ENCODE measurements around the gene JAZF1. TPM values are rescaled to one million over a fixed set of nuclear protein-coding genes. Genes with fewer than 3 reads are reported as not detected.
"Not testable (repeated sequence)": the region's sequence is repeated elsewhere in the genome, so short reads cannot be mapped to it uniquely, and the experiment has no call there.

Gene JAZF1
- total and polyA plus RNA-seq, 9 donors, result 10.4 to 36.0 (median 19.9) TPM

DNA sequence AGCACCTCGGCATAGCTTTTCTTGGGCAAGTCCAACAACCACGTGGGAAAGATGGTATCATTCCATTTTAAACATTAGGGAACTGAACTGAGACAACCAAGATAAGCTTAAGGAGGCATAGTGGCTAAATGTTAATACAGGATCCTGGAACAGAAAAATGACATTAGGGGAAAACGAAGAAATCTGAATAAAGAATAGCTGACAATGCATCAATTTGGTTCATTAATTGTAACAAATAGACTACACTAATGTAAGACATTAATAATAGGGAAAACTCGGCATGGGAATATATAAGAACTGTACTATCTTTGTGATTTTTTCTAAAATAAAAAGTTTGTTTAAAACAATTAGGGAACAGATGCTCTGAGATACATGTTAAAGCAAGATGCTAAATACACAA, 165.4 kb downstream of the JAZF1 start:
- Histone ChIP-seq H3K4me1 (ENCODE audit: insufficient read depth) (no peaks in the 10 kb centered on the region), H3K9me3 (no peaks in the 10 kb centered on the region), H3K27ac (no peak overlapping the region), H3K27me3 (no peaks in the 10 kb centered on the region), H3K4me3 (no peak overlapping the region), H3K36me3 (no peaks in the 10 kb centered on the region)
- WGBS, 3 donors, result 90 to 93% (median 92%) methylated on average over 4 of the region's 4 CpGs
- DNase-seq, result no peak
- TF ChIP-seq EP300 (IDR thresholded peaks at IDR 0.05) (no peak), POLR2A (IDR thresholded peaks at IDR 0.05) (no peak)
- TF ChIP-seq, protein P1, sequence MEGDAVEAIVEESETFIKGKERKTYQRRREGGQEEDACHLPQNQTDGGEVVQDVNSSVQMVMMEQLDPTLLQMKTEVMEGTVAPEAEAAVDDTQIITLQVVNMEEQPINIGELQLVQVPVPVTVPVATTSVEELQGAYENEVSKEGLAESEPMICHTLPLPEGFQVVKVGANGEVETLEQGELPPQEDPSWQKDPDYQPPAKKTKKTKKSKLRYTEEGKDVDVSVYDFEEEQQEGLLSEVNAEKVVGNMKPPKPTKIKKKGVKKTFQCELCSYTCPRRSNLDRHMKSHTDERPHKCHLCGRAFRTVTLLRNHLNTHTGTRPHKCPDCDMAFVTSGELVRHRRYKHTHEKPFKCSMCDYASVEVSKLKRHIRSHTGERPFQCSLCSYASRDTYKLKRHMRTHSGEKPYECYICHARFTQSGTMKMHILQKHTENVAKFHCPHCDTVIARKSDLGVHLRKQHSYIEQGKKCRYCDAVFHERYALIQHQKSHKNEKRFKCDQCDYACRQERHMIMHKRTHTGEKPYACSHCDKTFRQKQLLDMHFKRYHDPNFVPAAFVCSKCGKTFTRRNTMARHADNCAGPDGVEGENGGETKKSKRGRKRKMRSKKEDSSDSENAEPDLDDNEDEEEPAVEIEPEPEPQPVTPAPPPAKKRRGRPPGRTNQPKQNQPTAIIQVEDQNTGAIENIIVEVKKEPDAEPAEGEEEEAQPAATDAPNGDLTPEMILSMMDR (IDR thresholded peaks at IDR 0.05), result no peak
- intact Hi-C loops (cut with DNase I), result loop anchor here in 1 of 4 donors (10.0 kb wide), 1 partner anchor 270 kb away; the partner anchor contains the start of gene TAX1BP1

DNA sequence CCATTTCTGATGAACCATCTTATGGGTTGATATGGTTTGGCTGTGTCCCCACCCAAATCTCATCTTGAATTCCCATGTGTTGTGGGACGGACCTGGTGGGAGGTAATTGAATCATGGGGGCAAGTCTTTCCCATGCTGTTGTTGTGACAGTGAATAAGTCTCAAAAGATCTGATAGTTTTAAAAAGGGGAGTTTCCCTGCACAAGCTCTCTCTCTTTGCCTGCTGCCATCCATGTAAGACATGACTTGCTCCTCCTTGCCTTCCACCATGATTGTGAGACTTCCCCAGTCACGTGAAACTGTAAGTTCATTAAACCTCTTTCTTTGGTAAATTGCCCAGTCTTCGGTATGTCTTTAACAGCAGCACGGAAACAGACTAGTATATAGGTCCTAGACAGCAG, 166.3 kb downstream of the JAZF1 start:
- not testable (repeated sequence) for H3K4me1 ChIP-seq (ENCODE audit: insufficient read depth); H3K9me3 ChIP-seq; H3K27ac ChIP-seq; H3K4me3 ChIP-seq; H3K27me3 ChIP-seq; DNase-seq; H3K36me3 ChIP-seq
- WGBS, 3 donors, result 96 to 97% (median 97%) methylated on average over 4 of the region's 4 CpGs
- intact Hi-C loops (cut with DNase I), result loop anchor here in 1 of 4 donors (10.0 kb wide), 1 partner anchor 270 kb away; the partner anchor contains the start of gene TAX1BP1

DNA sequence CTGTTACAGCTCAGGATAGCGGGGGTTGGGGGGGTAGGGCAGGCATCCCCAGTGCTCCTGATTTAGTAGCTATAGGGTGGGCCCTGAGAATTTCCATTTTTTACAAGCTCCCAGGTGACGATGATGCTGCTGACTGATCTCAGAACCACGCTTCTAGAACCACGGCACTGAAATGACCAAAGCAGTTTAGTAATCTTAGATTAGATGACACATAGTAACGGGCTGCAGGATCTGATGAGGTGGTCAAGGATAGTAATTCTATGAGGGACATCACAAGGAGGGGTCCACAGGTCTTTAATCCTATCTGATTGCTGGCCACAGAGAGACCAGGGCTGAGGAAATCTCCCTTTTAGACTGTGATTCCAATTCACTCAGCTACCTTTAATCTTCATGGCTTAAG, 167.2 kb downstream of the JAZF1 start:
- H3K27me3 ChIP-seq, result no peaks in the 10 kb centered on the region
- intact Hi-C loops (cut with DNase I), result loop anchor here in 1 of 4 donors (10.0 kb wide), 1 partner anchor 269 kb away; the partner anchor contains the start of gene TAX1BP1
- no peak overlapping the region for H3K27ac ChIP-seq
- no peaks in the 10 kb centered on the region for H3K4me1 ChIP-seq (ENCODE audit: insufficient read depth)
- no peaks in the 10 kb centered on the region for H3K36me3 ChIP-seq
- 97 to 98% (median 97%) methylated on average over 5 of the region's 5 CpGs for WGBS, 3 donors
- H3K4me3 ChIP-seq, result no peak overlapping the region
- no peak for TF ChIP-seq EP300 (IDR thresholded peaks at IDR 0.05)
- TF ChIP-seq, protein P1 (IDR thresholded peaks at IDR 0.05), result no peak
- TF ChIP-seq POLR2A (IDR thresholded peaks at IDR 0.05), result no peak
- no peak for DNase-seq
- H3K9me3 ChIP-seq, result no peaks in the 10 kb centered on the region

DNA sequence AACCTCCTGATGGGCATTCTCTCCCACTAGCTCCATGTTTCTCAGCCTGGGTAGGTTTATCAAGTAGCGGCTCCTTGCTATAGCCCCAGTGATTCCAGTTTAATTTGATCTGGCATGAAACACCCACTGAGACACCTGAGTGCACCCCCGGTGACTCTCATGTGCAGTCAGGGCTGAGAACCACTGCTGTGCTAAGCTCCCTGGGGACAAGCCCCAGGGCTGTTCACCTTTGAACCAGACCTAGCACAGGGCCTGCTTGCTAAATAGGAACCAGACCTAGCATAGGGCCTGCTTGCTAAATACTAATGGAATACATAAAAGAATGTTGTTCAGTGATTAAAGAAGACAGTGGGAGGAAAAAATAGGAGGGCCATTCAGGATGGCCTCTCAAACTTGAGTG, 167.6 kb downstream of the JAZF1 start:
- no peak for DNase-seq
- Histone ChIP-seq H3K27ac (no peak overlapping the region), H3K36me3 (no peaks in the 10 kb centered on the region), H3K4me1 (ENCODE audit: insufficient read depth) (no peaks in the 10 kb centered on the region), H3K9me3 (no peaks in the 10 kb centered on the region), H3K27me3 (no peaks in the 10 kb centered on the region), H3K4me3 (no peak overlapping the region)
- TF ChIP-seq EP300 (IDR thresholded peaks at IDR 0.05) (no peak), POLR2A (IDR thresholded peaks at IDR 0.05) (no peak)
- TF ChIP-seq, protein P1 (IDR thresholded peaks at IDR 0.05), result no peak
- intact Hi-C loops (cut with DNase I), result loop anchor here in 1 of 4 donors (10.0 kb wide), 1 partner anchor 268 kb away; the partner anchor contains the start of gene TAX1BP1
- 94 to 100% (median 98%) methylated on average over 2 of the region's 2 CpGs for WGBS, 3 donors

DNA sequence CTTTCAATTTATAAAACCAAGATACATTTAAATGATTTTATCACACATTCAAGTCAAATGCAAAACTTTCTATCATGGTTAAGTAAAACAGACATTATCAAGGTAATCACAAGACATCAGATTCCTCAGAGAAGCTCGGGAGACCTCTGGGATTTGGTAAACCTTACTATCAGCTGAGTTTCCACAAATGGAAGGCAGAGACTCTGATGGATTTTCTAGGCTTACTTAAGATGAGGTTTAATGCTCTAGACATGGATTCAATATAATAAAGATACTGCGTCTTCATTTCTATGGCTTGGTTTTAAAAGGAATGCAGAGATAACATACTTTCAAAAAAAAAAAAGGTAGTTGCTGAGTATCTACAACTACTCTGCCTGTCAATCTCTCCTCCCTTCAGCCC, 171.7 kb downstream of the JAZF1 start:
- Histone ChIP-seq H3K9me3 (no peaks in the 10 kb centered on the region), H3K4me3 (no peak overlapping the region), H3K27me3 (no peaks in the 10 kb centered on the region), H3K27ac (no peak overlapping the region), H3K36me3 (no peaks in the 10 kb centered on the region), H3K4me1 (ENCODE audit: insufficient read depth) (peaks cover 6% of the 10 kb centered on the region)
- intact Hi-C loops (cut with DNase I), result no loop called here
- TF ChIP-seq EP300 (IDR thresholded peaks at IDR 0.05) (no peak), POLR2A (IDR thresholded peaks at IDR 0.05) (no peak)
- TF ChIP-seq, protein P1 (IDR thresholded peaks at IDR 0.05), result no peak
- no peak for DNase-seq
- WGBS, 3 donors, result 68 to 90% (median 81%) methylated on average over 2 of the region's 2 CpGs
